ENCODE measurements around the gene EDNRA.

The EDNRA gene

DNA sequence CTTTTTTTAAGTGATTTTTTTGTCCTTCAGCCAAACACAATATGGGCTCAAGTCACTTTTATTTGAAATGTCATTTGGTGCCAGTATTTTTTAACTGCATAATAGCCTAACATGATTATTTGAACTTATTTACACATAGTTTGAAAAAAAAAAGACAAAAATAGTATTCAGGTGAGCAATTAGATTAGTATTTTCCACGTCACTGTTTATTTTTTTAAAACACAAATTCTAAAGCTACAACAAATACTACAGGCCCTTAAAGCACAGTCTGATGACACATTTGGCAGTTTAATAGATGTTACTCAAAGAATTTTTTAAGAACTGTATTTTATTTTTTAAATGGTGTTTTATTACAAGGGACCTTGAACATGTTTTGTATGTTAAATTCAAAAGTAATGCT is 62.1 kb downstream of the EDNRA start:
- no peaks in the 10 kb centered on the region for H3K9me3 ChIP-seq (ENCODE audit: insufficient read depth, low read depth, low read length)
- H3K9me2 ChIP-seq (replicated peaks; ENCODE audit: low read depth, low read length) = no peaks in the 10 kb centered on the region
- no peak overlapping the region for H3K4me2 ChIP-seq (ENCODE audit: low read depth, low read length, poor library complexity, severe bottlenecking)
- TF ChIP-seq, protein P1, sequence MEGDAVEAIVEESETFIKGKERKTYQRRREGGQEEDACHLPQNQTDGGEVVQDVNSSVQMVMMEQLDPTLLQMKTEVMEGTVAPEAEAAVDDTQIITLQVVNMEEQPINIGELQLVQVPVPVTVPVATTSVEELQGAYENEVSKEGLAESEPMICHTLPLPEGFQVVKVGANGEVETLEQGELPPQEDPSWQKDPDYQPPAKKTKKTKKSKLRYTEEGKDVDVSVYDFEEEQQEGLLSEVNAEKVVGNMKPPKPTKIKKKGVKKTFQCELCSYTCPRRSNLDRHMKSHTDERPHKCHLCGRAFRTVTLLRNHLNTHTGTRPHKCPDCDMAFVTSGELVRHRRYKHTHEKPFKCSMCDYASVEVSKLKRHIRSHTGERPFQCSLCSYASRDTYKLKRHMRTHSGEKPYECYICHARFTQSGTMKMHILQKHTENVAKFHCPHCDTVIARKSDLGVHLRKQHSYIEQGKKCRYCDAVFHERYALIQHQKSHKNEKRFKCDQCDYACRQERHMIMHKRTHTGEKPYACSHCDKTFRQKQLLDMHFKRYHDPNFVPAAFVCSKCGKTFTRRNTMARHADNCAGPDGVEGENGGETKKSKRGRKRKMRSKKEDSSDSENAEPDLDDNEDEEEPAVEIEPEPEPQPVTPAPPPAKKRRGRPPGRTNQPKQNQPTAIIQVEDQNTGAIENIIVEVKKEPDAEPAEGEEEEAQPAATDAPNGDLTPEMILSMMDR (conservative IDR thresholded peaks at IDR 0.05; ENCODE audit: low read length) = no peak
- no peak for TF ChIP-seq EZH2phosphoT487 (IDR thresholded peaks at IDR 0.05; ENCODE audit: borderline replicate concordance)
- no peak overlapping the region for H3K9ac ChIP-seq (ENCODE audit: low read depth, low read length, poor library complexity, severe bottlenecking)
- no peaks in the 10 kb centered on the region for H3F3A ChIP-seq (ENCODE audit: low read depth)
- H2AFZ ChIP-seq (ENCODE audit: low read length) = no peak overlapping the region
- H3K36me3 ChIP-seq (ENCODE audit: insufficient read depth, low read length) = no peaks in the 10 kb centered on the region
- no peaks in the 10 kb centered on the region for H3K4me1 ChIP-seq (ENCODE audit: insufficient read depth, low read length, poor library complexity, severe bottlenecking)
- no peaks in the 10 kb centered on the region for H4K20me1 ChIP-seq (ENCODE audit: insufficient read depth, low read length, poor library complexity, severe bottlenecking)
- H3K4me3 ChIP-seq (ENCODE audit: low read length, poor library complexity, severe bottlenecking) = no peak overlapping the region
- H3K79me2 ChIP-seq (ENCODE audit: insufficient read depth, low read length) = no peaks in the 10 kb centered on the region
- H3K27me3 ChIP-seq (ENCODE audit: insufficient read depth, low read length, poor library complexity, severe bottlenecking) = no peaks in the 10 kb centered on the region

- Histone ChIP-seq H3K4me3 (ENCODE audit: low read length, poor library complexity, severe bottlenecking) (no peak overlapping the region), H3K4me1 (ENCODE audit: insufficient read depth, low read length, poor library complexity, severe bottlenecking) (no peaks in the 10 kb centered on the region), H3K9me3 (ENCODE audit: insufficient read depth, low read depth, low read length) (no peaks in the 10 kb centered on the region), H3F3A (ENCODE audit: low read depth) (no peaks in the 10 kb centered on the region), H2AFZ (ENCODE audit: low read length) (no peak overlapping the region), H3K4me2 (ENCODE audit: low read depth, low read length, poor library complexity, severe bottlenecking) (no peak overlapping the region), H3K79me2 (ENCODE audit: insufficient read depth, low read length) (no peaks in the 10 kb centered on the region), H3K9me2 (replicated peaks; ENCODE audit: low read depth, low read length) (no peaks in the 10 kb centered on the region), H3K27me3 (ENCODE audit: insufficient read depth, low read length, poor library complexity, severe bottlenecking) (no peaks in the 10 kb centered on the region), H3K9ac (ENCODE audit: low read depth, low read length, poor library complexity, severe bottlenecking) (no peak overlapping the region), H3K36me3 (ENCODE audit: insufficient read depth, low read length) (no peaks in the 10 kb centered on the region), H4K20me1 (ENCODE audit: insufficient read depth, low read length, poor library complexity, severe bottlenecking) (no peaks in the 10 kb centered on the region)
- TF ChIP-seq EZH2phosphoT487 (IDR thresholded peaks at IDR 0.05; ENCODE audit: borderline replicate concordance) = no peak
- TF ChIP-seq, protein P1 (conservative IDR thresholded peaks at IDR 0.05; ENCODE audit: low read length) = no peak
Observed at GRCh38 chr4:147546349-147546748, 65.5 kb downstream of the EDNRA start.

DNA sequence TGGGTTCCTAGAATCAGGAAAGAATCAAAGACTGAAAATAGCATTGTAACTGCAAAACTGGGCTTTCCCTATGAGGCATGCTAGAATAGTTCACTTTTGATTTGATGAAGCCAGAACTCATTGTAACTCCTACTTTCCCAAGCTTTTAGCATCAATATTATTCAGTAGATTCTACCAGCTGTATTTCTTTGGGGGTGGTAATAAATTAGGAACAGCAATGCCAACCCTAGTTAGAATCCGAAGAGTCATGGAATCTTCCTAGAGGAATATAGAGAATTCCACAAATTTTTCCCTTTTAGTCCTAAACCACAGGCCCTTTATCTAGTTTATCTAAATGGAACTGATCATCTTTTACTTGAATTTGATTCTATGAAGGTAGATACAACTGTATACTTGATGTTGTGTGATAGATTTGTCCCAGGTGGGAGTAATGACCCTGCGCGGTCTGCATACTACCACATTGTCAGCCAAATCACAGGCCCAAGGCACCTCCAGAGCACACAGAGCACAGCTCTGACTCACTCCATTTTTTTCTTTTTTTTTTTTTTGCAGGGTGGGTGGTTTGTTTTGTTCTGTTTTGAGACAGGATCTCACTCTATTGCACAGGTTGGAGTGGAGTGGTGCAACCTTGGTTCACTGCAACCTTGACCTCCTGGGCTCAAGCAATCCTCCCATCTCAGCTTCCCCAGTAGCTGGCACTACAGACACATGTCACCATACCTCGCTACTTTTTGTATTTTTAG is 66.6 kb downstream of the EDNRA start:
- Histone ChIP-seq H3K9me3 (ENCODE audit: insufficient read depth, low read depth, low read length) (no peaks in the 10 kb centered on the region), H3K27me3 (ENCODE audit: insufficient read depth, low read length, poor library complexity, severe bottlenecking) (no peaks in the 10 kb centered on the region), H3K79me2 (ENCODE audit: insufficient read depth, low read length) (no peaks in the 10 kb centered on the region), H3K9me2 (replicated peaks; ENCODE audit: low read depth, low read length) (no peaks in the 10 kb centered on the region), H3K9ac (ENCODE audit: low read depth, low read length, poor library complexity, severe bottlenecking) (no peak overlapping the region), H3K36me3 (ENCODE audit: insufficient read depth, low read length) (no peaks in the 10 kb centered on the region), H3K4me3 (ENCODE audit: low read length, poor library complexity, severe bottlenecking) (no peak overlapping the region), H3K4me2 (ENCODE audit: low read depth, low read length, poor library complexity, severe bottlenecking) (no peak overlapping the region), H4K20me1 (ENCODE audit: insufficient read depth, low read length, poor library complexity, severe bottlenecking) (no peaks in the 10 kb centered on the region), H3F3A (ENCODE audit: low read depth) (no peaks in the 10 kb centered on the region), H2AFZ (ENCODE audit: low read length) (no peak overlapping the region), H3K4me1 (ENCODE audit: insufficient read depth, low read length, poor library complexity, severe bottlenecking) (no peaks in the 10 kb centered on the region)
- TF ChIP-seq, protein P1 (conservative IDR thresholded peaks at IDR 0.05; ENCODE audit: low read length) = no peak
- TF ChIP-seq EZH2phosphoT487 (IDR thresholded peaks at IDR 0.05; ENCODE audit: borderline replicate concordance) = no peak

Measured in Loucy (cell line).